GM21381 (cell line): Measurements from ENCODE around the gene TSPAN9.

ENCODE experiments used
- ATAC-seq: cut with Tn5 transposase; IDR thresholded peaks from one replicate; pipeline ENCODE4 v1.9.1; 2021; ENCODE audit warnings: mild to moderate bottlenecking, moderate library complexity; ENCODE audit not compliant: unreplicated experiment

Gene TSPAN9

DNA sequence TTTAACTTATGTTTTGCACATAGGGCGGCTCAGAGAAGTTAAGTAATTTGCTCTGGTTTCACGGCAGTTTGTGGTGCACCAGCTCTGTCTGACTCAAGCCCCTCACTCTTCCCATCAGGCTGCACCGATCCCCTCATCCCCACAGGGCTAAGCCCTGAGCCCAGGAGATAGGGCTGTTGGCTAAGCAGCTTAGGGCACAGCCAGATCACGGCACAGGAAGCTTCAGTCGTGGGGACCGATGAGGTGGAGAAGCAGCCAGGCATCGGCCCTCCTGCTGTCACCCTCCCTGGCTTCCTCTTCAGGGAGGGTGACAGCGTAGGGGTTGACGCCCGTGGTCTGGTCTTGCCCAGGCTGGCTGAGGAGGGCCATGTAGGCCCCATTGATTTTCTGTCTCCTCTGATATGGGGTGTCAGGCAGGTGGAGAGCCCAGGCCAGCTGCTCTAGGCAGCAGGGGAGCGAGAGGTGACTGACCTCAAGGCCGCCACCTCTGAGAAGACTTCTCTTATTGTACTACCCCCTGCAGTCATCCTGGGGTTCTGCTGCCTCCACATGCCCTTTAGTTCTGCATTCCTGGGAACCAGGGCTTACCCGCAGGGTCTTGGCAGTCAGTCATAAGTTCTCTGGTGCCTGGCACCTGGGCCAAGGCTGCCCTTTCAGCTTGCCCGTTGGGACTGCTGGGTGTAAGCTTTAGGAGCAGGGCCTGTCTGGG, 166.4 kb downstream of the TSPAN9 start:
- ATAC-seq = no peak

DNA sequence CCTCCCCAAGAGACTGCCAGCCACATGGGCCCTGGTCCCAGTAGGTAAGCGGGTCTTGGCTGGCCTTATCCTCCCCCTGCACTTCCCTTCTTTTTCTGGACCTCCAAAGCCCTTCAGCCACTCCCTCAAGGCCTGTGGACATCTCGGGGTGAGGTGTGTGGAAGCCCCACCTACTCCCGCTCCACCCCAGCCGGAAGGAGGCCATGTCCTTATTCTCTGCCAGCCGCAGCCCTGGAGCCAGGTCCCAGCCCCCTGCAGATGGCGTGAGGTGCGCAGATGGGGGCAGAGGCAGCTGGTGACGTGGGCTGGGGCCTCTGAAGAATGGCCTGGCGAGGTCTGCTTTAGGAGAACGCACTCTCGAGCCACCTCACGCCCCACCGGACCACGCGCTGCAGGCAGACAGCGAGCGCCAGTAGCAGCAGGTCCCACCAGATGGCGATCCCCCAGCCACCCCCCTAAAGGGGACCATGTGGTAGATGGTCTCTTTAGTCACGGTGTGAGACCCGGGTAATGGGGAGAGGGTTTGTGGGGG, 167.1 kb downstream of the TSPAN9 start:
- no peak for ATAC-seq

DNA sequence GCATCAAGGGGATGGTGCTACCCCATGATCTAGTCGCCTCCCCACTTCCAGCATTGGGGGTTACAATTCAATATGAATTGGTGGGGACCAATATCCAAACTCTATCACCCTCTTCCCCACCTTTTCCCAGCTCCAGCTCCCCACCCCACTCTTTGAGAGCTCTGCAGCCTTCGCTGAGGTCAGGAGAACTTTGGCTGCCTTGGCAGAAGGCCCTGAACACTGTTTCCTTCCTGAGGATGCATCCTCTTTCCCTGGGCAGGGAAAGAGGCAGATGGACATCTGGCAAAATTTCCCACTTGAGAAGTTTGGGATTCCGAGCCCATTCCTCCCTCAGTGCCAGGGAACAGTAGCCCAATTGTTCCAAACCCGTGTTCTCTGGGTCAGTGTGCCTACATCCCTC, 169.1 kb downstream of the TSPAN9 start:
- ATAC-seq = no peak

DNA sequence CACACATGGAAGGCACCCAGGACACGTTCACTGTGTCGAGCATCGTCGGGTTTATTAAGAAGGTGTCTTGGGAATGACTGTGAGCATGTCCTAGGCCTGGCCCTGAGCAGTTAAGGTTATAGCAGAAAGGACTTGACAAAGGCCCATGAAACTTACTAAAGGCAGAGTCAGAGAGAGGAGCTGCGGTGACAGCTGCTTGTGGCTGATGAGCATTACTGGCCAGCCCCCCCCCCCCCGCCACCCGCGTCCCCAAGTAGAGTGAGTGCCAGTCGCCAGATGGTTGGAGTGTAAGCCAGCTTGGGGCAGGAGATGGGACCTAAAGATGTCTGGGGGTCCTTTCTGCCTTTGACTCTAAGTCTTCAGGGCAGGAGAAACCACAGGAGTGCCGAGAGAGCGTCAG, 169.9 kb downstream of the TSPAN9 start:
- ATAC-seq = no peak

DNA sequence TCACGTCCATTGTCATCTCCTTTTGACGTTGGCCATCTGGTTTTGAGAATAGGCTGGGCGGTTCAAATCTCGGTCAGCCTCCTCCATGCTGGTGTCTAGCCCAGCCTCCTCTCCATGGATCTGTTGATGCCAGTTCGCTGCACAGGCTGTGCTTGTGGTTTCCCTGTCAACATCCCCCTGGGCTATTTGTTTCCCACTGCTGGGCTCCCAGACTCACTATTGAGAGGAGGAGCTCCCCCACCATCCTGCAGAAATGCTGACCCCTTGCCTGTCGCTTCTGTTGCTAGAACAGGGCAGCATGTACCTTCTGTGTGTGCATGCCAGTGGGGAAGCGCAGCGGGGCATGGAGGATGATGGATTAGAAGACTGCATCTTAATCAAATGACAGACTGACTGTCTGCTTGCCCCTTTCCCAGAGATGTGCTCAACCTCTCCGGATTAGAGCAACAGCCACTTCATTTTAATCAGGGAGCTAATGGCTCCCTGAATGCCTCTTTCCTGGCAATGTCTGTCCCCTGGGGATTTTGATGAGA, 170.5 kb downstream of the TSPAN9 start:
- ATAC-seq = no peak

DNA sequence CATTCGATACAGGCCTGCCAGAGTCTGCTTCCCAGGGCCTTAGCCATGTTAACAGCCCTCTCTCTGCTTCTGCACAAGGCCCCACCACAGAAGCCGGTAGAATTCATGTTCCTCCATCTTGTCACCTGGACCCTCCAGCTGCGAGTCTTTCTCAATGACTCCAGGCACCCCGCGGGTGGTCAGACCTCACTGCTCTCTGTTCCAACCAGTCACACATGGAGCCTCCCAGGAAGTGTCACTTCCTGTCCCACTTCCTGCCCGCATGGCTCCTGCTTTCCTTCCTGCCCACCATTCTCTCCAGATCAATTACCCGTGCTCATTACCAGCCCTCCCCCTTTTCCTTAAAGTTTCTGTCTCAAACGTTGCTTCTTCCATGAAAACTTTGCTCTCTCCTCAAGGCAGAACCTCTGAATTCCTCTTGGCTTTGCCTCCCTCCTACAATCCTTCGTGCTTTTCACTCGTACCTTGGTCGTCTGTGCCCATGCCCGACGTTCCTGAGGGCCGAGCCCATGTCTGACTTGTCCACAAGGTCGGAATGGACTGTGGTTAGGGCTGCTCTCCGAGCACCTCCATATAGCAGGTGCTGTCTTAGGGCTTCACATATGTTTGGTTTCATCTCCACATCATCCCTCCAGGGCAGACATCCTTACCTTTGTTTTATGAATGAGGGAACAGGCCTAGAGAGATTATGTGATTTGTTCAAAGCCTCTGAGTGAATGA, 172.1 kb downstream of the TSPAN9 start:
- ATAC-seq = no peak

- ATAC-seq = no peak
Measured at GRCh38 chr12:3250034-3250433, 172.9 kb downstream of the TSPAN9 start.

- ATAC-seq = no peak
Measured at GRCh38 chr12:3250576-3250975, 173.4 kb downstream of the TSPAN9 start.

DNA sequence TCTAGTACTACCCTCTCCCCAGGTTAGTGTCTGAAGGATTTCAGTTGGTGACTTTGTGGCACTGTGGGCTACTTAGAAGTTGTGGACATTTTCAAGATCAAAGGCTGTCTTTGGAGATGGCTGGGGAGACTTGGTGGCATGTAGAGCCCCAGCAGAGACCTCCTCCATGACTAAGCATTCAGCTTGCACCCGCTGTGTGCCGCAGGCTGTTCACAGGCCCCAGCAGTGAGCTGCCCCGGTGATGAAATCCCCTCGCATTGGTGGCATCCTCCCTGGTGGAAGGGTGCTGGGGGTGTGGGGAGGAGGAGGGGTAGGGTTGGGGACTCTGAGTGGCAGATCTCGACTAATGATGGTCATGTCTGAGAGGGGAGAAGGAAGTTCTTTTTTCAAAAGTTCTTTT, 173.9 kb downstream of the TSPAN9 start:
- ATAC-seq = no peak

- no peak for ATAC-seq
Measured at GRCh38 chr12:3251691-3252090, 174.5 kb downstream of the TSPAN9 start.

DNA sequence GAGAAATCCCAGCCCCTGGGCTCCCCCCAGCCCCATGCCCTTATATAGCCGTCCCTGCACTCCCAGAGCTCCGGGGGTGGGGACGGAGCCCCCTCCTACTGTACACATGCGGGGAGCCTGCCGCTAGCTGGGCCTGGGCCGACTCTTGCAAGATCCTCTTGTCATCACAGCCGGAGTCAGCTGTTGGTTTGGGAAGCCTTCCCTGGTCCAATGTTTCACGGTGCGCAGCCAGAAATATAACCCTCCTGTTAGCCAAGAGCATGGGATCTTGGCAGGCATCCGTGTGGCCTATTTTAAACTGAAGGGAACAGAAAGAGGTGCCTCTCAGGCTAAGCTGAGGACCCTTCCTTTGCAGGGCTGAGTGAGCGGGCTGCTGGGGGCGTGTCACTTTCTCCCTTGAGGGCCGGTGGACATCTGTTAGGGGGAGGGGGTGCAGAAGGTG, 175.3 kb downstream of the TSPAN9 start:
- no peak for ATAC-seq

DNA sequence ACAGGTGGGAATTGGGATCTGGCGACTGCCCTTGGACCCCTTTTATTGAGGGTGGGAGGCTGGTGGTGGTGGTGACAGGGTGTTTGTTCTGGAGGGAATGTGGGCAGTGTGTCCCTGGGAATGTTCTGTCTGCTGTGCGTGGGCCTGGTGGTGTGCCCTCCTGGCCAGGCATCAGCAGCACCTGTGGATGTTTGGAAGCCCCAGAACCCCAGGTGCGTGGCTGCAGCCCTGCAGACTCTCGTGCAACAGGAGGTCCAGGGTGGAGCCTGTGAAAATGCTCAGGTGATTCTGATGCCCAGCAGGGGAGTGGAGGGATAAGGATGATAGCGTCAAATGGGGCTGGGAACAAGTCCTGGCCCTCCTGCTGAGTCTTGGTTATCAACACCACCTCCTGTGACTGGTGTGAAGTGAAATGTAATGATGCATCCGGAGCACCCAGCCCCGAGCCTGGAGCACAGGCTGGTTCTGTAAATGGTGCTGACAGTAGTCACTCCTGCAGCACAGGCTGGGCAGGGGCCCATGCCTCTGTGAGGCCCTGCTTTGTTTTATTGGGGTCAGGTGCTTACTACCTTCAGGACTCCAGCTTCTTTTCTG, 176.6 kb downstream of the TSPAN9 start:
- ATAC-seq = no peak

DNA sequence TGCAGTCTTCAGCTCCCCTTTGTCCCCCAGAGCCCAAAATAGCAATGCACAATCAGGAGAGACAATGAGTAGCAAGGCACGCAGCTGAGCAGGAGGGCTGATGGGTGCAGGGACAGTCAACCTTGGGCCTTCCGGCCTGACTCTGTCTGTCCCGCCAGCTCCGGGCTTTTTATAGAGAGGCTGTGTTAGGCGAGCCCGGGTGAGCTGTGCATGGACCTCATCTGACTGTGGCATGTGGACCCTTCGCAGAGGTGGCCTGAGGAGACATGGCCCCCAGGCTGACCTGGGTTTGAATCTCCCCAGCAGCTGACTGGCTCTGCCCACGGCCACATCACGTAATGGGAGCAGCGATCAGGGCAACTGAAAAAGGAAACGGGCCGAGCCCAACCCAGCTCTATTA, 177.9 kb downstream of the TSPAN9 start:
- no peak for ATAC-seq

DNA sequence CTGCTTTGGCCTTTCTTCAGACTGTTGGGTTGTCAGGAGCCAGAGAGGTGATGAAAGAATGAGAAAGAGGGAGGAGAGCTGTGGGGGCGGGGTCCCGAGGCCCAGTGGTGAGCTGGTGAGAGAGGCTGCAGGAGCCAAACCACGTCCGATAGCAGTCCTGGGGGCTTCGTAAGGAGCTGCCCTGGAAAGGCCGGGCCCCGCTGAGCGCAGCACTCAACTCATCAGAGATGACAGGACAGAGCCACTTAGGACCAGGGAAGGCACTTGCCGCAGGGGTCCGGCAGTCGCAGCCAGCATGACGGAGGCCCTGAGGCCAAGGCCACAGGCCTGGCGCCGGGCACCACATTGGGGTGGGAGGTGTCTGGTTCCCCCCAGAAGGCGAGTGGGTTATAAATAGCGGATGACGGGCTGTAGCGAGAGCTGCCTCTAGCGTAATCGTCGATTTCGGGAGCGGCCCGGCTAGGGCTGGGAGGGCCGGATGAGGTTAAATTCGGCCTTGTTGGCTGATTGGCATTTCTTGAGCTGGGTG, 179.0 kb downstream of the TSPAN9 start:
- no peak for ATAC-seq

- ATAC-seq = no peak
Measured at GRCh38 chr12:3257411-3257810, 180.2 kb downstream of the TSPAN9 start.

DNA sequence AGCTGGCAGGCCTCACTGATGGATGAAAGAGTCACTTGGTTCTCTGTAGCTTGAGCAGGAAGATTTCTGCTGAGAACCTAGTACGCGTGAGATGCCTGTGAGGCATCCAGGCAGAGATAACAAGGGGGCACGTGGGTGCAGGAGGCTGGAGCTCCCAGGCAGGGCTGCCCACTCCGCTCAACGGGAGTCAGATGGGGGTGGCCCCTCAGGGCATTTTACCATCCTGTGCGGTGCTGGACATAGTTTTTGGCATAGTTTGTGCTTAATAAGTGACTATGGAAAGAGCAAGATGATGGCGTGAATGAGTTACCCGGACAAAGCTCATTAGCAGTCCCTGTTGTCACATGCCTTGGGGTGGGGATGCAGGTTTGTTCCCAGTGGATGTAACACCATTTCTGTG, 182.8 kb downstream of the TSPAN9 start:
- no peak for ATAC-seq

GRCh38 chr12:3261782-3262359, 184.7 kb downstream of the TSPAN9 start:
- ATAC-seq = no peak

GRCh38 chr12:3262470-3262869, 185.3 kb downstream of the TSPAN9 start:
- no peak for ATAC-seq

DNA sequence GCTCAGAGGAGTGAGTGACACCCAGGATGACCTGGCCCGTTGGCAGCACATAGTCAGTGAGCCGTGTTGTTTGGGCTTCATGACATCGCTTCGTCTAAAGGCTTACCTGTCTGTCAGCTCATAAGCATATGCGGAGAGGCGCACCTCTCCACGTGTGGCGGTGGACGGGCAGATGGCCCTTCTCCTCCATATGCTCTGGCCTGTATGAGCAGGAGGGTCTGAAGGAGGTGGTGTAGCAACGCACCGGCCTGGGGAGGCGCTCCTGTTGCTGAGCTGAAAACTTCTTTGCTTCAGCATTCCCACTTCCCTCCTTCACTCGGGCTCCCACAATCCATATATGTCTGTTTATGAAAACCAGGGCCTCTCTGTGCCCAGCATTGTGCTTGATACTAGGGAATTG, 186.1 kb downstream of the TSPAN9 start:
- no peak for ATAC-seq

GRCh38 chr12:3263939-3264922, 187.1 kb downstream of the TSPAN9 start:
- ATAC-seq = no peak
